DMS53 (cell line): ENCODE data around the gene UMAD1.

ENCODE experiments used
- DNase-seq: peaks from one replicate; lab custom pipeline; 2025; lab: John Stamatoyannopoulos, UW

UMAD1 gene

GRCh38 chr7:7764520-7765396, 124.2 kb downstream of the UMAD1 start:
- peak; percentile 58 for DNase-seq

- DNase-seq: no peak
These were observed 124.9 kb downstream of the UMAD1 start for GRCh38 chr7:7765422-7765821.

GRCh38 chr7:7766671-7767070, 126.1 kb downstream of the UMAD1 start:
- no peak for DNase-seq

GRCh38 chr7:7768977-7769709, 128.6 kb downstream of the UMAD1 start:
- DNase-seq: no peak

- DNase-seq: no peak
These were observed 129.4 kb downstream of the UMAD1 start for GRCh38 chr7:7769710-7770627.

GRCh38 chr7:7771452-7771851, 130.9 kb downstream of the UMAD1 start:
- no peak for DNase-seq

- DNase-seq: peak; percentile 67
These were observed 131.9 kb downstream of the UMAD1 start for GRCh38 chr7:7772397-7772821.

- peak; percentile 23 for DNase-seq
These were observed 133.1 kb downstream of the UMAD1 start for GRCh38 chr7:7773334-7774309.

GRCh38 chr7:7779888-7780287, 139.3 kb downstream of the UMAD1 start:
- peak; percentile 62 for DNase-seq

- DNase-seq: no peak
These were observed 142.4 kb downstream of the UMAD1 start for GRCh38 chr7:7783001-7783400.

- no peak for DNase-seq
These were observed 144.9 kb downstream of the UMAD1 start for GRCh38 chr7:7785344-7785973.

GRCh38 chr7:7786595-7786994, 146.0 kb downstream of the UMAD1 start:
- no peak for DNase-seq

GRCh38 chr7:7789551-7789988, 149.0 kb downstream of the UMAD1 start:
- no peak for DNase-seq

GRCh38 chr7:7790041-7790741, 149.6 kb downstream of the UMAD1 start:
- DNase-seq: no peak

- DNase-seq: no peak
These were observed 151.0 kb downstream of the UMAD1 start for GRCh38 chr7:7791523-7791922.

GRCh38 chr7:7792056-7792455, 151.5 kb downstream of the UMAD1 start:
- DNase-seq: no peak

- DNase-seq: no peak
These were observed 152.7 kb downstream of the UMAD1 start for GRCh38 chr7:7793249-7793648.

- no peak for DNase-seq
These were observed 153.4 kb downstream of the UMAD1 start for GRCh38 chr7:7793921-7794320.

GRCh38 chr7:7795203-7795602, 154.7 kb downstream of the UMAD1 start:
- peak; percentile 19 for DNase-seq
